Hepatocyte (in vitro differentiated cells): ENCODE data around the gene GPRIN3. TPM values are rescaled to one million over a fixed set of nuclear protein-coding genes. Genes with fewer than 3 reads are reported as not detected.
A peak's percentile ranks its signal among the peaks of the same experiment; 100 is the strongest.
"Not testable (repeated sequence)": the region's sequence is repeated elsewhere in the genome, so short reads cannot be mapped to it uniquely, and the experiment has no call there.

ENCODE experiments used
- DNase-seq: peaks from one replicate; pipeline ENCODE4 v3.0.0-alpha.2; 2016; ENCODE audit warnings: low spot score
- H2AFZ ChIP-seq: fragments of 200-600 bp; sonication (generic); 2 replicates; pipeline ENCODE4 v1.6.0; 2016; ENCODE audit warnings: antibody characterized with exemption, mild to moderate bottlenecking
- H3K27ac ChIP-seq: fragments of 200-600 bp; sonication (generic); 2 replicates; pipeline ENCODE4 v1.5.1; 2016; ENCODE audit warnings: mild to moderate bottlenecking
- H3K27me3 ChIP-seq: fragments of 200-600 bp; sonication (generic); 2 replicates; pipeline ENCODE4 v1.6.1; 2016
- H3K36me3 ChIP-seq: fragments of 200-600 bp; sonication (generic); replicated peaks from 2 replicates; pipeline ENCODE4 v1.5.1; 2016; ENCODE audit warnings: low read depth; ENCODE audit not compliant: insufficient read depth
- H3K4me1 ChIP-seq: fragments of 200-600 bp; sonication (generic); 2 replicates; pipeline ENCODE4 v1.5.1; 2016; ENCODE audit warnings: mild to moderate bottlenecking, moderate library complexity; ENCODE audit not compliant: insufficient read depth
- H3K4me2 ChIP-seq: fragments of 200-600 bp; sonication (generic); 2 replicates; pipeline ENCODE4 v1.6.0; 2016
- H3K4me3 ChIP-seq: fragments of 200-600 bp; sonication (generic); 2 replicates; pipeline ENCODE4 v1.5.1; 2016; ENCODE audit warnings: mild to moderate bottlenecking
- H3K79me2 ChIP-seq: fragments of 200-600 bp; sonication (generic); 2 replicates; pipeline ENCODE4 v1.6.0; 2017; ENCODE audit warnings: mild to moderate bottlenecking
- H3K9me2 ChIP-seq: fragments of 200-600 bp; sonication (generic); replicated peaks from 2 replicates; pipeline ENCODE4 v1.6.0; 2017; ENCODE audit warnings: mild to moderate bottlenecking; ENCODE audit not compliant: insufficient read depth
- H3K9me3 ChIP-seq: fragments of 200-600 bp; sonication (generic); 2 replicates; pipeline ENCODE4 v1.5.1; 2016; ENCODE audit warnings: low read depth, mild to moderate bottlenecking
- H4K20me1 ChIP-seq: fragments of 200-600 bp; sonication (generic); 2 replicates; pipeline ENCODE4 v1.6.0; 2016; ENCODE audit warnings: mild to moderate bottlenecking; ENCODE audit not compliant: insufficient read depth, poor library complexity, severe bottlenecking
- CTCF ChIP-seq: fragments of 200-600 bp; sonication (generic); IDR thresholded peaks from 2 replicates; pipeline ENCODE4 v1.5.1; 2016; ENCODE audit warnings: antibody characterized with exemption, mild to moderate bottlenecking; ENCODE audit not compliant: poor library complexity
- EZH2 ChIP-seq: fragments of 200-600 bp; sonication (generic); IDR thresholded peaks from 2 replicates; pipeline ENCODE4 v1.6.1; 2016; ENCODE audit warnings: antibody characterized with exemption, mild to moderate bottlenecking, borderline replicate concordance
- EZH2phosphoT487 ChIP-seq: fragments of 200-600 bp; sonication (generic); IDR thresholded peaks from one replicate; pipeline ENCODE4 v1.6.1; 2018; ENCODE audit warnings: antibody characterized with exemption, mild to moderate bottlenecking, low read depth, moderate library complexity; ENCODE audit not compliant: unreplicated experiment, severe bottlenecking
- whole genome bisulfite sequencing: methylation state at CpG from one replicate; pipeline ENCODE4 v1.1.6; 2016; ENCODE audit warnings: low lambda C conversion rate; ENCODE audit errors: missing lambda C conversion rate; 5-methylcytosine and 5-hydroxymethylcytosine counted together
- polyA plus RNA-seq: library from polyadenylated mRNA; unstranded; fragments of >200 nt; fragmentation: Nextera tagmentation; extraction: Ambion mirVana; gene quantifications from 2 replicates; pipeline ENCODE4 v1.2.1, GENCODE V29; 2016
- total RNA-seq: library from RNA; depleted of rRNA; stranded (reverse); fragments of >200 nt; gene quantifications from 2 replicates; pipeline ENCODE4 v1.2.3, GENCODE V29; 2014

The GPRIN3 gene
- total and polyA plus RNA-seq, 2 experiments from 2014 or later: 0.64 to 3.0 TPM

DNA sequence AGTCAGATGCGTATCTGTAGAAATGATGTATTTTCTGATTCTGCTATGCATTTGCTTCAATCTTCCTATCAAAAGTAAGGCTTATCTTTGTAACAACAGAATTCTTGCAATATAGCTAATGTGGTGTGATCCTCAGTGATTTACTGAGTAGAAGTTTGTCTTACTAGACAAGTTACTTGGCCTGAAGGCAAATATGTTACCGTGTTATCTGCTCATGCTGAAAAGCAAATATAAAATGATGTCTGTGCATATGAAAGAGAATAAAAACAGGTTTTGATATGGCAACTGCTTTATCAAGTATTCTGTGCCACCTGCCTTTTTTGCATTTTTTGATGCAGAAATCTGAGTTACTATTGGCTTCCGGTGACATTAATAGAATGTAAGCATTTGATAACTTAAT, 103.7 kb downstream of the GPRIN3 start:
- Histone ChIP-seq H3K9me2 (no peaks in the 10 kb centered on the region), H3K9me3 (no peaks in the 10 kb centered on the region), H3K27me3 (no peaks in the 10 kb centered on the region), H3K79me2 (no peaks in the 10 kb centered on the region), H3K36me3 (no peaks in the 10 kb centered on the region), H3K4me3 (no peak overlapping the region), H4K20me1 (no peaks in the 10 kb centered on the region), H2AFZ (no peak overlapping the region), H3K4me1 (no peaks in the 10 kb centered on the region), H3K4me2 (no peak overlapping the region), H3K27ac (no peak overlapping the region)
- TF ChIP-seq EZH2phosphoT487 (no peak), CTCF (no peak), EZH2 (no peak)
- DNase-seq: no peak
- 80% methylated on average over 3 of the region's 3 CpGs for WGBS

DNA sequence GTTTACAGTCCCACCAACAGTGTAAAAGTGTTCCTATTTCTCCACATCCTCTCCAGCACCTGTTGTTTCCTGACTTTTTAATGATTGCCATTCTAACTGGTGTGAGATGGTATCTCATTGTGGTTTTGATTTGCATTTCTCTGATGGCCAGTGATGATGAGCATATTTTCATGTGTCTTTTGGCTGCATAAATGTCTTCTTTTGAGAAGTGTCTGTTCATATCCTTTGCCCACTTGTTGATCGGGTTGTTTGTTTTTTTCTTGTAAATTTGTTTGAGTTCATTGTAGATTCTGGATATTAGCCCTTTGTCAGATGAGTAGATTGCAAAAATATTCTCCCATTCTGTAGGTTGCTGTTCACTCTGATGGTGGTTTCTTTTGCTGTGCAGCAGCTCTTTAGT, 108.2 kb downstream of the GPRIN3 start:
- H3K9me2 ChIP-seq, H3K27ac ChIP-seq, H3K4me3 ChIP-seq, DNase-seq, H3K4me1 ChIP-seq, H3K79me2 ChIP-seq, H3K9me3 ChIP-seq, H3K27me3 ChIP-seq, H2AFZ ChIP-seq, H3K36me3 ChIP-seq, H4K20me1 ChIP-seq, H3K4me2 ChIP-seq: not testable (repeated sequence)
- WGBS: 100% methylated on average over 1 of the region's 1 CpG

DNA sequence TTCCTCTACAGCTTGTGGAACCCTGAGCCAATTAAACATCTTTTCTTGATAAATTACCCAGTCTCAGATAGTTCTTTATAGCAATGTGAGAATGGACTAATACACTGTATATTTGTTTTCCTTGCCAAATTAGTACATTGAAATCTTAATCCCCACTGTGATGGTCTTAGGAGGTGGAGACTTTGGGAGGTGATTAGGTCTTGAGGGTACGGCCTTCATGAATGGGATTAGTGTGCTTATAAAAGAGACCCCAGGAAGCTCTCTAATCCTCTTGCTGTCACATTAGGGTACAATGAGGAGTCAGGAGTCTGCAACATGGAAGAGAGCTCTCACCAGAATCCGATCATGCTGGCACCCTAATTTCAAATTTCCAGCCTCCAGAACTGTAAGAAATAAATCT, 109.7 kb downstream of the GPRIN3 start:
- TF ChIP-seq CTCF (no peak), EZH2 (no peak), EZH2phosphoT487 (no peak)
- WGBS: 90% methylated on average over 2 of the region's 2 CpGs
- H3K4me3 ChIP-seq: no peak overlapping the region
- H3K36me3 ChIP-seq: no peaks in the 10 kb centered on the region
- no peaks in the 10 kb centered on the region for H4K20me1 ChIP-seq
- no peaks in the 10 kb centered on the region for H3K79me2 ChIP-seq
- DNase-seq: no peak
- no peaks in the 10 kb centered on the region for H3K9me2 ChIP-seq
- no peak overlapping the region for H3K27ac ChIP-seq
- no peaks in the 10 kb centered on the region for H3K9me3 ChIP-seq
- H3K27me3 ChIP-seq: no peaks in the 10 kb centered on the region
- no peak overlapping the region for H2AFZ ChIP-seq
- peaks cover 10% of the 10 kb centered on the region for H3K4me1 ChIP-seq
- H3K4me2 ChIP-seq: no peak overlapping the region

DNA sequence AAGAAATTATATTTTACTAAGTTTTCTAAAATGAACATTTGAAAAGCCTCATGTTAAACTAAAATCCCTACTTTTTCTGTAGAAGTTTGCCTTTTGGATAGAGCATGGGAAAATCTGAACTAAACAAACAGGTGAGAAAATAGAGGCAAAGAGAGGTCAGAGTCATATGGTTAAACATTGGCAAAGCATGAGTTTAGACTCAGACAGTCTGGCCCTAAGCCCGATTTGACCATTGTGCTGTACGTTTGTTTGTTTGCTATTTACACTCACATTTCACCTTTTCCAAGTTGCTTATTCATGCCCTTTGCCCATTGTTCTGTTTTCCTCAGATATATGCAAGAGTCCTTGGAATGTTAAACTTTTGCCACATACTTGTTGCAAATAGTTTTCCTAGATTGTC, 110.9 kb downstream of the GPRIN3 start:
- H3K36me3 ChIP-seq: no peaks in the 10 kb centered on the region
- peak overlapping the region; percentile 3 for H2AFZ ChIP-seq
- TF ChIP-seq EZH2 (no peak), CTCF (no peak), EZH2phosphoT487 (no peak)
- no peak overlapping the region for H3K4me3 ChIP-seq
- H3K9me3 ChIP-seq: no peaks in the 10 kb centered on the region
- WGBS: 34% methylated on average over 2 of the region's 2 CpGs
- peak; percentile 19 for DNase-seq
- no peak overlapping the region for H3K4me2 ChIP-seq
- peaks cover 10% of the 10 kb centered on the region for H3K4me1 ChIP-seq
- H3K27ac ChIP-seq: peak overlapping the region; percentile 38
- no peaks in the 10 kb centered on the region for H3K27me3 ChIP-seq
- H3K9me2 ChIP-seq: no peaks in the 10 kb centered on the region
- H4K20me1 ChIP-seq: no peaks in the 10 kb centered on the region
- H3K79me2 ChIP-seq: no peaks in the 10 kb centered on the region
